HL-60 (cell line): ENCODE measurements around the gene SDHC.
"Not testable (repeated sequence)": the region's sequence is repeated elsewhere in the genome, so short reads cannot be mapped to it uniquely, and the experiment has no call there.

Experiments
- DNase-seq, 2 experiments: peaks; one replicate each; pipeline ENCODE4 v3.0.0-alpha.2; 2010 to 2020; ENCODE audit warnings: low read depth in 1 of 2, low spot score in 1 of 2
- H3K27ac ChIP-seq: fragments of 250-450 bp; sonication (Bioruptor Pico); replicated peaks from 2 replicates; pipeline ENCODE4 v1.5.1; 2020; ENCODE audit warnings: mild to moderate bottlenecking, moderate library complexity
- H3K27me3 ChIP-seq: fragments of 250-450 bp; sonication (Bioruptor Pico); 2 replicates; pipeline ENCODE4 v1.5.1; 2021; ENCODE audit warnings: mild to moderate bottlenecking, moderate library complexity; ENCODE audit not compliant: insufficient read depth, poor library complexity, severe bottlenecking
- H3K4me3 ChIP-seq: replicated peaks from 2 replicates; pipeline ENCODE4 v1.5.1; 2011; ENCODE audit warnings: mild to moderate bottlenecking, control low read depth, low read length; ENCODE audit not compliant: insufficient read depth
- CTCF ChIP-seq: IDR thresholded peaks from one replicate; pipeline ENCODE4 v1.5.1; 2011; ENCODE audit warnings: low read length, control low read depth, inconsistent platforms; ENCODE audit not compliant: insufficient read depth
- GABPA ChIP-seq: IDR thresholded peaks from 2 replicates; pipeline ENCODE4 v1.6.1; 2012; ENCODE audit warnings: low read depth
- POLR2AphosphoS5 ChIP-seq: IDR thresholded peaks from 2 replicates; pipeline ENCODE4 v1.6.1; 2012; ENCODE audit warnings: low read depth
- REST ChIP-seq: IDR thresholded peaks from 2 replicates; pipeline ENCODE4 v1.6.1; 2012; ENCODE audit warnings: low read depth; ENCODE audit not compliant: insufficient replicate concordance
- SPI1 ChIP-seq: IDR thresholded peaks from 2 replicates; pipeline ENCODE4 v1.6.1; 2012; ENCODE audit warnings: low read depth, mild to moderate bottlenecking, borderline replicate concordance

The SDHC gene

GRCh38 chr1:161391611-161392010 lies 77.4 kb downstream of the SDHC start:
- Histone ChIP-seq H3K4me3 (no peak overlapping the region), H3K27me3 (no peaks in the 10 kb centered on the region), H3K27ac (no peak overlapping the region)
- no peak for DNase-seq
- TF ChIP-seq GABPA, result no peak

- no peak for DNase-seq
- Histone ChIP-seq H3K4me3 (no peak overlapping the region), H3K27ac (no peak overlapping the region), H3K27me3 (no peaks in the 10 kb centered on the region)
- TF ChIP-seq REST (no peak), POLR2AphosphoS5 (no peak), GABPA (no peak), SPI1 (no peak), CTCF (no peak)
Measured at GRCh38 chr1:161393151-161393550, 79.0 kb downstream of the SDHC start.

DNA sequence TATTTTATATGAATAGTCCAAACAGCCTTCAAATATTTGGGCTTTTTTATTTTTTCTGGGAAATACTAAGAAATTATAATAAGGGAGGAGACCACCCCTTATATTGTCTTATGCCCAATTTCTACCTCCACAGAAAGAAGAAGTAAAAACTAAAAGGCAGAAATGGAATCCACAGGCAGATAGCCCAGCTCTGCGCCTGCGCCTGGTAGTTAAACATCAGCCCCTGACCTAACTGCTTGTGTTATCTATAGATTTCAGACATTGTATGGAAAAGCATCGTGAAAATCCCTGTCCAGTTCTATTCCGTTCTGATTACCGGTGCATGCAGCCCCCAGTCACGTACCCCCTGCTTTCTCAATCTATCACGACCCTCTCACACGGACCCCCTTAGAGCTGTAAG lies 82.9 kb downstream of the SDHC start:
- not testable (repeated sequence) for DNase-seq, H3K4me3 ChIP-seq, H3K27ac ChIP-seq, H3K27me3 ChIP-seq

DNA sequence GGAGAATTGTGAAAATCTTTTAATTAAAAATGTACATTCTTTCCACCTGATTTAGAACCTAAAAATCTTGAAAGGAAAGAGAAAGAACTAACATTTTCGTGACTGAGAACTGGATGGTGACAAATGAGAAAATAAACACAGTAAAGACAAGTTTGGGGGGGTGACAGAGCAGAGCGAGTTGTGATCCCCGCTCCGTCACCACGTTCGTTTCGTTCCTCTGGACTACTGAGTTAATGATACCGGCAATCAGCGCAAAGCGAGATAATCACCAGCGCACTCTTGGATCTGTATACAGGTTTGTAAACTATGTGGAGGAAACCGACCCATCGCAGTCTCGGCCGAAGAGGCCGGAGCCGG lies 84.7 kb downstream of the SDHC start:
- peak overlapping the region; percentile 99 for H3K27ac ChIP-seq
- no peak for TF ChIP-seq CTCF
- TF ChIP-seq GABPA, result no peak
- no peak for TF ChIP-seq POLR2AphosphoS5
- TF ChIP-seq SPI1, result no peak
- TF ChIP-seq REST, result no peak
- DNase-seq, result no peak
- H3K4me3 ChIP-seq, result peak overlapping the region; percentile 69
- H3K27me3 ChIP-seq, result no peaks in the 10 kb centered on the region

- Histone ChIP-seq H3K4me3 (peak overlapping the region; percentile 69), H3K27me3 (no peaks in the 10 kb centered on the region), H3K27ac (peak overlapping the region; percentile 99)
- peak; percentile 81 for TF ChIP-seq POLR2AphosphoS5
- TF ChIP-seq REST, result peak; percentile 19
- peak; percentile 14 for TF ChIP-seq CTCF
- peak; percentile 88 for TF ChIP-seq GABPA
- TF ChIP-seq SPI1, result peak; percentile 10; the same call in 1 of the 2 replicates
- peak; percentile 85 to 91 for DNase-seq
Measured at GRCh38 chr1:161399257-161399998, 85.2 kb downstream of the SDHC start.
